ENCODE measurements around the gene FAM50A.

DNA sequence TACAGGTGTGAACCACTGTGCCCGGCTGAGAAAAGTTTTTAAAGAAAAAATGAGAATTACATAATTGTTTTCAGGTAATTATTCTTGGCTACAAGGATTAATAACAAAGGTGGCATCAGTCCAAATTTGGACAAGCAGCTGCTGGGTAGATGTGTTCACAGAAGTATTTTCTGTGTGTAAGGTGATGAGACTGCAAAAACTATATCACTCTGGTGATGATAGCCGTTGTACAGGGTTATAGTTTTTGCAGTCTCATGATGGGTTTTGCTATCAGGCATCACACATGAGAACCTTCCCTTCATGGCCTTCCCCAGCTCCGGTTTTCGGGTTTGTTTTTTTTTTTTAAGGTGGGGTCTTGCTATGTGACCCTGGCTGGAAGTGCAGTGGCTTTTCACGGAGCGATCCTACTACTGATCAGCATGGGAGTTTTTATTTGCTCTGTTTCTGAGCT lies 51.6 kb downstream of the FAM50A start:
- TF ChIP-seq POLR2A (IDR thresholded peaks at IDR 0.05; ENCODE audit: low read length) (no peak), GATA1 (IDR thresholded peaks at IDR 0.05; ENCODE audit: low read depth, low read length) (no peak)
